IMR-90 (cell line): ENCODE results near the gene RALGAPA2. TPM values are rescaled to one million over a fixed set of nuclear protein-coding genes. Genes with fewer than 3 reads are reported as not detected.

Experiments
- ATAC-seq: fragments of 200-7000 bp; cut with Tn5 transposase; 2 replicates; pipeline ENCODE4 v1.9.1; 2020; ENCODE audit warnings: low read depth, mild to moderate bottlenecking, moderate library complexity
- BruUV-seq: library from RNA; stranded (reverse); fragments of 400-500 nt; replicated peaks from 2 replicates; lab custom pipeline; 2021; lab: Mats Ljungman, UMichigan
- CTCF ChIA-PET: fragments of 300-600 bp; formaldehyde crosslinking; extraction: SDS; loops from one replicate; lab custom pipeline; 2021; ENCODE audit warnings: antibody characterized with exemption; lab: Yijun Ruan, JAX
- POLR2A ChIA-PET: fragments of 300-600 bp; sonication (Branson Sonifier 250); formaldehyde crosslinking; loops from one replicate; lab custom pipeline; 2022; ENCODE audit warnings: antibody characterized with exemption; ENCODE audit not compliant: unreplicated experiment; lab: Charles Lee
- DNase-seq: peaks from one replicate; pipeline ENCODE4 v3.0.0; 2013
- H2AFZ ChIP-seq: replicated peaks from 2 replicates; pipeline ENCODE3; 2013; ENCODE audit warnings: low read length, mild to moderate bottlenecking; ENCODE audit not compliant: poor library complexity
- H2AK5ac ChIP-seq: 2 replicates; pipeline ENCODE4 v1.6.1; 2013; ENCODE audit warnings: low read depth, low read length, inconsistent platforms
- H2AK9ac ChIP-seq: replicated peaks from 2 replicates; pipeline ENCODE3; 2013; ENCODE audit warnings: mild to moderate bottlenecking, low read depth, low read length, moderate library complexity; ENCODE audit not compliant: poor library complexity
- H2BK120ac ChIP-seq: 2 replicates; pipeline ENCODE4 v1.6.1; 2013; ENCODE audit warnings: low read depth, low read length, inconsistent platforms
- H2BK15ac ChIP-seq: 3 replicates; pipeline ENCODE4 v1.6.1; 2013; ENCODE audit warnings: low read depth, low read length, inconsistent platforms
- H2BK20ac ChIP-seq: 2 replicates; pipeline ENCODE4 v1.6.1; 2013; ENCODE audit warnings: low read depth, mild to moderate bottlenecking, inconsistent platforms, low read length, moderate library complexity
- H2BK5ac ChIP-seq: 2 replicates; pipeline ENCODE4 v1.6.1; 2013; ENCODE audit warnings: mild to moderate bottlenecking, low read depth, low read length, inconsistent platforms; ENCODE audit not compliant: poor library complexity, severe bottlenecking
- H3K14ac ChIP-seq: replicated peaks from 2 replicates; pipeline ENCODE4 v1.6.1; 2013; ENCODE audit warnings: low read depth, low read length, inconsistent platforms
- H3K18ac ChIP-seq: 2 replicates; pipeline ENCODE4 v1.6.1; 2013; ENCODE audit warnings: low read depth, low read length, control low read depth
- H3K23ac ChIP-seq: 2 replicates; pipeline ENCODE4 v1.6.1; 2013; ENCODE audit warnings: low read depth, low read length, inconsistent platforms
- H3K27ac ChIP-seq: 2 replicates; pipeline ENCODE4 v1.5.1; 2013; ENCODE audit warnings: mild to moderate bottlenecking, control low read depth, low read length; ENCODE audit not compliant: insufficient read depth
- H3K27me3 ChIP-seq: 2 replicates; pipeline ENCODE4 v1.6.1; 2013; ENCODE audit warnings: low read length; ENCODE audit not compliant: control insufficient read depth, insufficient read depth
- H3K36me3 ChIP-seq: 2 replicates; pipeline ENCODE4 v1.6.1; 2013; ENCODE audit warnings: low read length, mixed read lengths; ENCODE audit not compliant: control insufficient read depth, insufficient read depth
- H3K4ac ChIP-seq: 2 replicates; pipeline ENCODE4 v1.6.1; 2013; ENCODE audit warnings: low read depth, low read length, inconsistent platforms
- H3K4me1 ChIP-seq: 2 replicates; pipeline ENCODE4 v1.6.1; 2013; ENCODE audit warnings: low read length, mixed read lengths; ENCODE audit not compliant: control insufficient read depth, insufficient read depth
- H3K4me2 ChIP-seq: 2 replicates; pipeline ENCODE4 v1.6.1; 2013; ENCODE audit warnings: low read depth, mild to moderate bottlenecking, control low read depth, low read length, moderate library complexity
- H3K4me3 ChIP-seq: 2 replicates; pipeline ENCODE4 v1.5.1; 2013; ENCODE audit warnings: low read depth, mild to moderate bottlenecking, control low read depth, low read length, moderate library complexity; ENCODE audit not compliant: insufficient read depth
- H3K56ac ChIP-seq: 2 replicates; pipeline ENCODE4 v1.6.1; 2013; ENCODE audit warnings: low read length, inconsistent platforms; ENCODE audit not compliant: insufficient read depth; ENCODE audit errors: extremely low read depth
- H3K79me1 ChIP-seq, 2 experiments: 2 replicates each; pipeline ENCODE4 v1.6.1; 2013; ENCODE audit warnings: low read length in 2 of 2, inconsistent platforms in 1 of 2, low read depth in 1 of 2
- H3K9ac ChIP-seq: 2 replicates; pipeline ENCODE4 v1.6.1; 2013; ENCODE audit warnings: low read depth, low read length, control low read depth
- H3K9me1 ChIP-seq: 2 replicates; pipeline ENCODE4 v1.6.1; 2013; ENCODE audit warnings: low read length, inconsistent platforms; ENCODE audit not compliant: insufficient read depth
- H3K9me3 ChIP-seq: 2 replicates; pipeline ENCODE4 v1.6.1; 2013; ENCODE audit warnings: low read length; ENCODE audit not compliant: control insufficient read depth, insufficient read depth
- H4K20me1 ChIP-seq: 2 replicates; pipeline ENCODE4 v1.6.1; 2013; ENCODE audit warnings: low read length, inconsistent platforms; ENCODE audit not compliant: insufficient read depth
- H4K5ac ChIP-seq: 2 replicates; pipeline ENCODE4 v1.6.1; 2013; ENCODE audit warnings: mild to moderate bottlenecking, low read depth, low read length, control low read depth
- H4K8ac ChIP-seq, 2 experiments: 2 replicates each; pipeline ENCODE4 v1.6.1; 2013; ENCODE audit warnings: low read depth in 2 of 2, low read length in 2 of 2, control low read depth in 1 of 2, inconsistent platforms in 1 of 2
- H4K91ac ChIP-seq: 2 replicates; pipeline ENCODE4 v1.6.1; 2013; ENCODE audit warnings: low read depth, low read length, inconsistent platforms; ENCODE audit not compliant: insufficient read depth
- BHLHE40 ChIP-seq: fragments of 150-350 bp; IDR thresholded peaks from 2 replicates; pipeline ENCODE4 v1.6.1; 2016; ENCODE audit warnings: mild to moderate bottlenecking, low read depth, low read length
- CHD1 ChIP-seq: IDR thresholded peaks from 2 replicates; pipeline ENCODE4 v1.6.1; 2012; ENCODE audit warnings: low read depth, low read length, improper control_type of control experiment
- CTCF ChIP-seq: conservative IDR thresholded peaks from 2 replicates; pipeline ENCODE4 v1.5.1; 2012; ENCODE audit warnings: mild to moderate bottlenecking, low read depth, low read length, improper control_type of control experiment
- FOS ChIP-seq: fragments of 150-350 bp; IDR thresholded peaks from 2 replicates; pipeline ENCODE4 v1.6.1; 2016; ENCODE audit warnings: low read depth, low read length
- MAFK ChIP-seq: IDR thresholded peaks from 2 replicates; pipeline ENCODE4 v1.6.1; 2012; ENCODE audit warnings: low read depth, low read length, improper control_type of control experiment
- MXI1 ChIP-seq: IDR thresholded peaks from 2 replicates; pipeline ENCODE4 v1.6.1; 2012; ENCODE audit warnings: low read depth, mild to moderate bottlenecking, low read length, moderate library complexity, borderline replicate concordance
- NFE2L2 ChIP-seq: fragments of 150-350 bp; IDR thresholded peaks from 2 replicates; pipeline ENCODE4 v1.6.1; 2016; ENCODE audit warnings: low read depth, mild to moderate bottlenecking, low read length
- RFX5 ChIP-seq: IDR thresholded peaks from 2 replicates; pipeline ENCODE4 v1.8.0; 2012; ENCODE audit warnings: low read depth, mild to moderate bottlenecking, low read length, moderate library complexity
- SMC3 ChIP-seq: fragments of 150-350 bp; IDR thresholded peaks from 2 replicates; pipeline ENCODE4 v1.6.1; 2016; ENCODE audit warnings: low read depth, mild to moderate bottlenecking, antibody characterized with exemption, low read length, moderate library complexity
- USF2 ChIP-seq: fragments of 150-350 bp; IDR thresholded peaks from 2 replicates; pipeline ENCODE4 v1.6.1; 2017; ENCODE audit warnings: mild to moderate bottlenecking, antibody characterized with exemption, low read length, low read depth
- WGBS, 2 experiments: methylation state at CpG; one replicate each; pipeline versions ENCODE4 v1.1.5 to v1.1.7; 2013; ENCODE audit warnings: missing lambda C conversion rate in 2 of 2; ENCODE audit not compliant: insufficient read length in 1 of 2; ENCODE audit errors: extremely low coverage in 2 of 2; 5-methylcytosine and 5-hydroxymethylcytosine counted together
- dilution Hi-C: fragments of 300-500 bp; cut with HindIII; formaldehyde crosslinking; loops from one replicate; pipeline ENCODE4 v1.14.3; 2018; ENCODE audit warnings: low sequenced_read_pairs; ENCODE audit not compliant: unreplicated experiment
- in situ Hi-C: fragments of 300-500 bp; cut with MboI; formaldehyde crosslinking; loops from 3 replicates; pipeline ENCODE4 v1.14.3; 2019; ENCODE audit warnings: low sequenced_read_pairs, inconsistent platforms, mixed read lengths
- intact Hi-C: fragments of 100-400 bp; cut with micrococcal nuclease; formaldehyde crosslinking; loops from 2 replicates; pipeline ENCODE4 v1.10.0; 2022
- polyA plus RNA-seq, 3 experiments: library from polyadenylated mRNA; depleted of rRNA; stranded (reverse); fragments of >200 nt; gene quantifications; 2 replicates each; pipeline ENCODE4 v1.2.3, GENCODE V29; 2012; ENCODE audit warnings: low replicate concordance in 1 of 3
- total RNA-seq: library from RNA; depleted of rRNA; stranded (reverse); fragments of >200 nt; gene quantifications from 2 replicates; pipeline ENCODE4 v1.2.3, GENCODE V29; 2012

The RALGAPA2 gene
- total and polyA plus RNA-seq, 2 of the 4 experiments (the other 2 are of a cell fraction): 1.3 to 3.9 TPM

- no peaks in the 10 kb centered on the region for H3K79me1 ChIP-seq
- no TSS peak for BruUV-seq
- dilution Hi-C loops: no loop called here
- H3K23ac ChIP-seq: no peak overlapping the region
- H3K4me2 ChIP-seq: no peak overlapping the region
- H3K56ac ChIP-seq: no peak overlapping the region
- no peak overlapping the region for H2AK5ac ChIP-seq
- H4K8ac ChIP-seq: no peak overlapping the region
- TF ChIP-seq SMC3: no peak
- TF ChIP-seq CHD1: no peak
- TF ChIP-seq RFX5: no peak
- no peak for TF ChIP-seq BHLHE40
- no peak for TF ChIP-seq MAFK
- TF ChIP-seq USF2: no peak
- TF ChIP-seq FOS: no peak
- TF ChIP-seq NFE2L2: no peak
- no peak for TF ChIP-seq CTCF
- TF ChIP-seq MXI1: no peak
- H3K36me3 ChIP-seq: no peaks in the 10 kb centered on the region
- H2BK5ac ChIP-seq: no peak overlapping the region
- no peaks in the 10 kb centered on the region for H4K20me1 ChIP-seq
- no peaks in the 10 kb centered on the region; the same call in 1 of the 2 replicates for H3K27me3 ChIP-seq
- ChIA-PET POLR2A (interaction anchor here (0.5 kb wide), 1 partner anchor 1750 kb away, joined by 5 read pairs; no protein-coding TSS in a partner anchor), CTCF (no interaction called here)
- no peak for ATAC-seq
- in situ Hi-C loops: no loop called here
- WGBS, 2 experiments: 84% methylated on average over 7 of the region's 12 CpGs; no CpG with 5 or more reads in 1 of the 2 experiments
- no peak overlapping the region for H4K91ac ChIP-seq
- H2BK120ac ChIP-seq: no peak overlapping the region
- no peaks in the 10 kb centered on the region for H3K9me3 ChIP-seq
- H3K4ac ChIP-seq: no peak overlapping the region
- H3K27ac ChIP-seq: no peak overlapping the region
- H2AFZ ChIP-seq: no peak overlapping the region
- no peaks in the 10 kb centered on the region; the same call in 1 of the 2 replicates for H3K9me1 ChIP-seq
- H3K4me1 ChIP-seq: no peaks in the 10 kb centered on the region
- no peak overlapping the region for H3K14ac ChIP-seq
- no peak for DNase-seq
- no peak overlapping the region for H2AK9ac ChIP-seq
- H2BK15ac ChIP-seq: no peak overlapping the region
- no peak overlapping the region for H3K4me3 ChIP-seq
- intact Hi-C loops: no loop called here
- no peak overlapping the region for H3K18ac ChIP-seq
- H3K9ac ChIP-seq: no peak overlapping the region
- H4K5ac ChIP-seq: no peak overlapping the region
- no peak overlapping the region for H2BK20ac ChIP-seq
Measured at GRCh38 chr20:20411402-20411801, 301.0 kb downstream of the RALGAPA2 start.
